GM20000 (cell line): ENCODE results near the gene AJUBA.

Source experiments
- DNase-seq: peaks from one replicate; pipeline ENCODE4 v3.0.0; 2012; ENCODE audit warnings: low spot score
- CTCF ChIP-seq: IDR thresholded peaks from 2 replicates; pipeline ENCODE4 v1.5.1; 2012; ENCODE audit warnings: mild to moderate bottlenecking, control low read depth; ENCODE audit errors: extremely low read depth, missing control alignments

Gene AJUBA

DNA sequence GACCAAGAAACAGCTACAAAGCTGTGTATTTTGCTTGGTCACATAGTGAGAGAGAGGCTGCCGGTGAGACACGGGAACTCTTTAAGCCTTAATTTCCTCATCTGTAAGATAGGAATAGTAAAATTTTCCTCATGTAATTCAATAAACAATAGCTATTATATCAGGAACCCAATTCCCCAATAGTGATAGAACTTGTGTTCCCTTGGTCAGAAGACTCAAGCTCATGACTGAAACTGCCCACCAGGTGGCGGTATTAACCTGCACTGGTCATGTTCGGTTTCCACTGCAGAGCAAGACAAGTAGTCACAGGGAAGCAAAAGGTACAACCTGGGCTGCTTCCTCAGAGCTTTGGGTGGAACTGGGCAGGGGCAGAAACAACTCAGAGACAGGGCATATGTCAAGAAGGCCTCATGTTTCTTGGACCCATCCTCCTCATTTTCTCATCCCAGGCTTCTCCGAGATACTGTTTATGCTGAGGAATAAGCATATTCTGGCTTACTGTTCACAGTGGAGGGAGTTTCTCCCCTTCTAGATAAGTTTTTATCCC is 4.2 kb upstream of the AJUBA start:
- peak; percentile 76 for TF ChIP-seq CTCF
- peak; percentile 84 for DNase-seq

- no peak for DNase-seq
- TF ChIP-seq CTCF: no peak
These were observed 3.6 kb upstream of the AJUBA start for GRCh38 chr14:22985894-22986507.

DNA sequence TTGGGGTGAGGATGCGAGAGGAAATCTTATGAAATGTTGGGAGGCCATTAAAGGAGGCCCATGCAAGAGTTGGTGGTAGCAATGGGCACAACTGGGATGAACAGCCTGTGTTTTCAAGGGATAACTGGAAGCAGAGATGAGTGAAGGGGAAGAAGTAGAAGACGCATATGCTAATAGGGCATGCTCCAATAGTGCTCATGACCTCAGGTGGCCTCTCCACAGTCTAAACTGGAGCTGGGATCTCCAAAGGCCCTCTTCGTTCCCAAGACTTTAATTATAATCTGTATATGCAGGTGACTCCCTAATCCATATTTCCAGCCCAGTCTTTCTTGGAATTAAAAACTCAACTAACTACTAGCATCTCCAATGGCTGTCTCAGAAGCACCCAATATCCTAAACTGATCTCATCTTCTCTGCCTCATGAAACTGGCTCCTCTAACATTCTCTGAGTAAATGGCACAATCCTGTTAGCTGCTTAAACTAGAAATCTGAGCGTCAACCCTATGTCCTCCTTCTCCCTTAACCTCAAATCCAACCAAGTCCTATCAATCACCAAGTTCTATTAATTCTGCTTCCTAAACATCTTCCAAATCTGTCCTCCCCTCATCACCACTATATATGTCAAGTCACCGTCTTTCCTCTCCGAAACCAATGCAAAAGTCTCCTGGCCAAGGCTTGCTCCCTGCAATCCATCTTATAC is 2.8 kb upstream of the AJUBA start:
- DNase-seq: no peak
- TF ChIP-seq CTCF: no peak

DNA sequence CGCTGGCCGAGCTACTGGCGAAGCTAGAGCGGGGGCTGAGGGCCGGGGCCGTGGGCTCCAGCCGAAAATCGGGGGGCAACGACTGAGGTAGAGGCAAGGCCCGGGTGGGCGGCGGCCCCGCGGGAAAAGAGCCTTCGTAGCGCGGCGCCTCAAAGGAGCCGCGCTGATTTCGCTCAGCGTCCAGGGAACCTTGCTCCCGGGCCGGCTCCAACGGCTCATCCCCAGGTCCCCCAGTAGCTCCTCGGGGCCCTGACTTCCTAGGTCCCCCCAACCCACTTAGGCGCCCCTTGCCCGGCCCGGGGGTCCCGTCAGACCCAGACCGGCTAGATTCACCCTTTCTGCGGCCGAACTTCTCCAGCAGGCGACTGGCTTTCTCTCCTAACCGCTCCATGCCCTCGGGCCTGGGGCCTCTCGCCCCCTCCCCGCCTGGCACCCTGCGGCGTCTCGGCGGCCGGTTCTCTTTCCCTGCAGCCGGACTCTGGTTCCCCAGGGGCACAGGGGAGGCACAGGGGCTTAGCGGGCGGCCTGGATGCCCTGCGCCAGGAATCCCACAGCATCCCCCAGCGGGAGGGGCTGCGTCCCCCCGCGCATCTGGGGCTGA is 375 bp downstream of the AJUBA start:
- TF ChIP-seq CTCF: no peak
- DNase-seq: no peak

GRCh38 chr14:22981090-22981875 is 1.1 kb downstream of the AJUBA start:
- peak; percentile 52 for DNase-seq
- no peak for TF ChIP-seq CTCF

DNA sequence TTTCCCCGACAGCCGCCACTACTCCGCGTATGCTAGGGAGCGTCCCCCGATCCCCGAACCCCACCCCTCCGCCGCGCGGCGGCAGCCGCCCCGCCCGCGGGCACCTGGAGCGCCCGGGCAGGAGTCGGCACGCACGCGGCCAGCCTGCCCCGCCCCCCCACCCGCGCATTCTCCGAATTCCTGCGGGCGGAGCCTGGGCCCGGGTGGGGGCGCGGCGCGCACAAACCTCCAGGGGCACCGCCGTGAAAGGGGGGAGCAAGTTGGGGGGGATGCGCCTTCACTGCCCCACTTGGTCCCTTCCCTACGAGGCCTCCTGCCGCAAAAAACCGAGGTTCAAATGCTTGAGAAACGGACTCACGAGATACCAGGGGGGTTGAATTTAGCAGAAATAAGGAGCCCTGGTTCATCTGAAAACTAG is 1.7 kb downstream of the AJUBA start:
- DNase-seq: no peak
- no peak for TF ChIP-seq CTCF
